ENCODE measurements around the gene SLC22A16. TPM values are rescaled to one million over a fixed set of nuclear protein-coding genes. Genes with fewer than 3 reads are reported as not detected.

Gene SLC22A16
- total RNA-seq, 1 experiment from 2014 or later = not detected

GRCh38 chr6:110401585-110402176 lies 74.7 kb downstream of the SLC22A16 start:
- H3K36me3 ChIP-seq (ENCODE audit: low read depth) = no peaks in the 10 kb centered on the region
- CTCF ChIA-PET = no interaction called here

DNA sequence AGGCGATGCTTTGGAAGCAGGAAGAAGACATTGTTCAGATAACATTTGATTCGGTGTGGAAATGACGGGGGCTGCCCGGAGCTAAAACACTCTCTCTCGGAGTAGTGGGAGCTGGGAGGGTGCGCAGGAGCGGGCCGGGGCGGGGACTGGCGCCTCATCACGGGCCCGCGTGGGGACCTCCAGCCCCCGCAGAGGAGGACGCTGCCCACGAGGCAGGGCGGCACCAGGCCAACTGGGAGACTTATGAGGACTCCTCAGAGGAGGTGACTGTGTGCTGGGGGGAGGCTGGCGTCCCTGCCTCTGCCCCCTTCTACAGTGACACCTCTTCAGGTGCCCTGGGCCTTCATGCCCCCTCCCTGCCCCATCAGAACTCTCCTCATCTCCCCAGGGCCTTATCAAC lies 76.2 kb downstream of the SLC22A16 start:
- Histone ChIP-seq H3K79me2 (ENCODE audit: low read depth) (no peaks in the 10 kb centered on the region), H3K9me2 (ENCODE audit: insufficient read depth) (no peaks in the 10 kb centered on the region), H3K4me2 (no peak overlapping the region), H3K36me3 (ENCODE audit: low read depth) (no peaks in the 10 kb centered on the region), H2AFZ (no peak overlapping the region), H3K4me1 (replicated peaks; ENCODE audit: insufficient read depth) (no peaks in the 10 kb centered on the region), H3K27me3 (ENCODE audit: insufficient read depth, low read depth) (no peaks in the 10 kb centered on the region), H3K27ac (no peak overlapping the region), H3K9me3 (ENCODE audit: insufficient read depth, low read depth) (no peaks in the 10 kb centered on the region), H3K4me3 (no peak overlapping the region), H4K20me1 (ENCODE audit: insufficient read depth) (no peaks in the 10 kb centered on the region), H3F3A (ENCODE audit: insufficient read depth, low read depth) (no peaks in the 10 kb centered on the region)
- BruUV-seq (replicated peaks) = no TSS peak
- ChIA-PET CTCF (interaction anchor here (0.6 kb wide), 1 partner anchor 101 kb away, joined by 3 read pairs; no protein-coding TSS in a partner anchor), POLR2A (ENCODE audit: unreplicated experiment) (no interaction called here)
- DNase-seq = peak in 1 of 2 experiments; percentile 13
- TF ChIP-seq EZH2 (IDR thresholded peaks at IDR 0.05; ENCODE audit: low read depth) = no peak
- TF ChIP-seq, protein P1, sequence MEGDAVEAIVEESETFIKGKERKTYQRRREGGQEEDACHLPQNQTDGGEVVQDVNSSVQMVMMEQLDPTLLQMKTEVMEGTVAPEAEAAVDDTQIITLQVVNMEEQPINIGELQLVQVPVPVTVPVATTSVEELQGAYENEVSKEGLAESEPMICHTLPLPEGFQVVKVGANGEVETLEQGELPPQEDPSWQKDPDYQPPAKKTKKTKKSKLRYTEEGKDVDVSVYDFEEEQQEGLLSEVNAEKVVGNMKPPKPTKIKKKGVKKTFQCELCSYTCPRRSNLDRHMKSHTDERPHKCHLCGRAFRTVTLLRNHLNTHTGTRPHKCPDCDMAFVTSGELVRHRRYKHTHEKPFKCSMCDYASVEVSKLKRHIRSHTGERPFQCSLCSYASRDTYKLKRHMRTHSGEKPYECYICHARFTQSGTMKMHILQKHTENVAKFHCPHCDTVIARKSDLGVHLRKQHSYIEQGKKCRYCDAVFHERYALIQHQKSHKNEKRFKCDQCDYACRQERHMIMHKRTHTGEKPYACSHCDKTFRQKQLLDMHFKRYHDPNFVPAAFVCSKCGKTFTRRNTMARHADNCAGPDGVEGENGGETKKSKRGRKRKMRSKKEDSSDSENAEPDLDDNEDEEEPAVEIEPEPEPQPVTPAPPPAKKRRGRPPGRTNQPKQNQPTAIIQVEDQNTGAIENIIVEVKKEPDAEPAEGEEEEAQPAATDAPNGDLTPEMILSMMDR (conservative IDR thresholded peaks at IDR 0.05) = no peak
- intact Hi-C loops (cut with micrococcal nuclease; ENCODE audit: unreplicated experiment) = no loop called here

More at GRCh38 chr6:110401585-110402176, 74.7 kb downstream of the SLC22A16 start:
- Histone ChIP-seq H3K9me2 (ENCODE audit: insufficient read depth) (no peaks in the 10 kb centered on the region), H3K27me3 (ENCODE audit: insufficient read depth, low read depth) (no peaks in the 10 kb centered on the region), H4K20me1 (ENCODE audit: insufficient read depth) (no peaks in the 10 kb centered on the region), H2AFZ (no peak overlapping the region), H3F3A (ENCODE audit: insufficient read depth, low read depth) (no peaks in the 10 kb centered on the region), H3K9me3 (ENCODE audit: insufficient read depth, low read depth) (no peaks in the 10 kb centered on the region), H3K4me1 (replicated peaks; ENCODE audit: insufficient read depth) (no peaks in the 10 kb centered on the region), H3K79me2 (ENCODE audit: low read depth) (no peaks in the 10 kb centered on the region), H3K4me3 (no peak overlapping the region), H3K27ac (no peak overlapping the region), H3K4me2 (no peak overlapping the region)
- DNase-seq = peak in 1 of 2 experiments; percentile 4
- intact Hi-C loops (cut with micrococcal nuclease; ENCODE audit: unreplicated experiment) = no loop called here
- POLR2A ChIA-PET (ENCODE audit: unreplicated experiment) = no interaction called here
- TF ChIP-seq, protein P1 (conservative IDR thresholded peaks at IDR 0.05) = no peak
- no peak for TF ChIP-seq EZH2 (IDR thresholded peaks at IDR 0.05; ENCODE audit: low read depth)
- no TSS peak for BruUV-seq (replicated peaks)

DNA sequence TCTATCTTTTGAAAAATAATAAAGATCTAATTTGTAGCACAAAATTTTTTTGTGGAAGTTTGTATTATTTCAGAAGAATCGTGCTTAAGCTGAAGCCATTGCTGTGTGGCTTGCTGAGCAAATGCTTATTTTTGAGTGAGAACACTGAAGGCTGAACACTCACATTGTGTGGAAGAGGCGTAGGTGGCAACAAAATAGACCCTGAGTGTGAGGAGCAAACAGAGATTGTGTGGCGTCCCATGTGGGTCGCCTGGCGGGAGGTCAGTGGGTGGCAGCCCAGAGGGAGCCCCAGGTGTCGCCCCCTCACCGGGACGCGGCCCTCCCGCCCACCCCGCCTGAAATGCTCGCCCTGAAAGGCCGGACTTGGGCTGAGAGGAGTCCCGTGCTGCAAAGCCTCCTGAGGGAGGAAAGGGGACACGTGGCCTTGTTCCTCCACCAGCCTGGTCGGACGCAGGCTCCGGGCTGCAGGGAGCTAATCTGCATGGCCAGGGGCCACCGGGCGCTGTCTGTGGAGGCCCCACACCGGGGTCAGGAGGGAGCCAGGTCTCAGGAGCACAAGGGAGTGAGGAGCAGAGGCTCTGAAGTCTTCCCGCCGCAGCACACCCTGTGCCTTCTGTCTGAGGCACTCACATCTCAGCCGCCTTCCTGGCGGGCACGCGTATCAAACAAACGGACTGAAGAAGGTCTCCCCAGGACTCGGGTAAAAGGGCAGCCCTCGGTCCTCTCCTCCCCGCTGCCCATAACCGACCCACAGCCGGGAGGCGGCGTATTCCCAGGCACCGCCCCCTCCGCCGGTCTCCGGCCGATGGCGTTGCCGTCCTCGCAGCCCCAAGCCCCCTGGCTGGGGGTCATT lies 77.0 kb downstream of the SLC22A16 start:
- DNase-seq = peak; percentile 7 to 17
- Histone ChIP-seq H3K9me3 (ENCODE audit: insufficient read depth, low read depth) (no peaks in the 10 kb centered on the region), H3K27ac (no peak overlapping the region), H3K36me3 (ENCODE audit: low read depth) (no peaks in the 10 kb centered on the region), H3F3A (ENCODE audit: insufficient read depth, low read depth) (no peaks in the 10 kb centered on the region), H4K20me1 (ENCODE audit: insufficient read depth) (no peaks in the 10 kb centered on the region), H2AFZ (no peak overlapping the region), H3K9me2 (ENCODE audit: insufficient read depth) (no peaks in the 10 kb centered on the region), H3K4me3 (no peak overlapping the region), H3K4me2 (no peak overlapping the region), H3K4me1 (replicated peaks; ENCODE audit: insufficient read depth) (no peaks in the 10 kb centered on the region), H3K27me3 (ENCODE audit: insufficient read depth, low read depth) (no peaks in the 10 kb centered on the region), H3K79me2 (ENCODE audit: low read depth) (no peaks in the 10 kb centered on the region)
- ChIA-PET CTCF (interaction anchor here (0.6 kb wide), 1 partner anchor 102 kb away, joined by 3 read pairs; no protein-coding TSS in a partner anchor), POLR2A (ENCODE audit: unreplicated experiment) (no interaction called here)
- intact Hi-C loops (cut with micrococcal nuclease; ENCODE audit: unreplicated experiment) = no loop called here
- no TSS peak for BruUV-seq (replicated peaks)
- TF ChIP-seq, protein P1 (conservative IDR thresholded peaks at IDR 0.05) = no peak
- TF ChIP-seq EZH2 (IDR thresholded peaks at IDR 0.05; ENCODE audit: low read depth) = no peak

Data from PC-9 (cell line).